ENCODE data around the gene SRP72. TPM values are rescaled to one million over a fixed set of nuclear protein-coding genes. Genes with fewer than 3 reads are reported as not detected.

Gene SRP72
- total RNA-seq, 4 donors from 2014 or later, result 40.9 to 59.9 (median 46.4) TPM

DNA sequence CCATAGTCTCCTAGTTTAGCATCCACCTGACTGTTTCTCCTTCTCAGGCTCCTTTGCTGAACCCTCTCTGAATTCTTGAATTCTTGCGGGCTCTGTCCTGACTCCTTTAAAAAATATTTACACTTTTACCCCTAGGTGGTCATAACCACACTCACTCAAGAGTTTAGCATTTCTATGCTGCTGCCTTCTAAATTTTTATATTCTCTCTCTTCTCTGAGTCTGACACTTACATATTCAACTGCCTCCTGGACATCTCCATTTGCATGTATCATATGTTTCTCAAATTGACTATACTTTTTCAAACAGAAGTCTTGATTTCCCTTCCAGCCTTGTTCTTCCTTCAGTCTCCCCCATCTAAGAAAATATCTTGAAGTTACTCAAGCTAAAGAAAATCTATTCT lies 69.7 kb downstream of the SRP72 start:
- intact Hi-C loops (cut with DNase I; ENCODE audit: low total_unique reads), result no loop called here
- no peak for TF ChIP-seq POLR2A (IDR thresholded peaks at IDR 0.05)
- TF ChIP-seq, protein P1, sequence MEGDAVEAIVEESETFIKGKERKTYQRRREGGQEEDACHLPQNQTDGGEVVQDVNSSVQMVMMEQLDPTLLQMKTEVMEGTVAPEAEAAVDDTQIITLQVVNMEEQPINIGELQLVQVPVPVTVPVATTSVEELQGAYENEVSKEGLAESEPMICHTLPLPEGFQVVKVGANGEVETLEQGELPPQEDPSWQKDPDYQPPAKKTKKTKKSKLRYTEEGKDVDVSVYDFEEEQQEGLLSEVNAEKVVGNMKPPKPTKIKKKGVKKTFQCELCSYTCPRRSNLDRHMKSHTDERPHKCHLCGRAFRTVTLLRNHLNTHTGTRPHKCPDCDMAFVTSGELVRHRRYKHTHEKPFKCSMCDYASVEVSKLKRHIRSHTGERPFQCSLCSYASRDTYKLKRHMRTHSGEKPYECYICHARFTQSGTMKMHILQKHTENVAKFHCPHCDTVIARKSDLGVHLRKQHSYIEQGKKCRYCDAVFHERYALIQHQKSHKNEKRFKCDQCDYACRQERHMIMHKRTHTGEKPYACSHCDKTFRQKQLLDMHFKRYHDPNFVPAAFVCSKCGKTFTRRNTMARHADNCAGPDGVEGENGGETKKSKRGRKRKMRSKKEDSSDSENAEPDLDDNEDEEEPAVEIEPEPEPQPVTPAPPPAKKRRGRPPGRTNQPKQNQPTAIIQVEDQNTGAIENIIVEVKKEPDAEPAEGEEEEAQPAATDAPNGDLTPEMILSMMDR (IDR thresholded peaks at IDR 0.05), result no peak
- no peak for DNase-seq (ENCODE audit: low spot score in 2 of 2)
- no peak overlapping the region for H3K4me3 ChIP-seq (ENCODE audit: low read depth, poor library complexity, severe bottlenecking)
- WGBS, 2 donors, result 94 to 100% methylated on average over 1 of the region's 1 CpG

DNA sequence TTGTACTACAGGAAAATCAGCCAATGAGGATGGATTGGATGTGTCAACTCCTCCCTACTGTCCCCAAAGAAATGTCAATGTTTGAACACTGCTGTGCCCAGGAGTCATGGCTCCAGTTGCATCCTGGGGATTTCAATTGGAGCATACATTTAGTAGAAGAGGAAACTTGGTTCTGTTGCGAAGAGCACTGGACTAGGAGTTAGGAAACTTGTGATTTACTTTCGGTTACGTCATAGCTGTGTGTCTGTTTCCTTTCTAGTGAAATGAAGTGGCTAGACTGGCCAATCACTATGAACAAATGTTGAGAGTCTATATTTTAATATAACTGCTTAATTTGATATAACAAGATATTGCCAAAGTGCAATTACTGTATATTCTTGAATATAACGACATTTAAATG lies 73.4 kb downstream of the SRP72 start:
- 94 to 95% methylated on average over 4 of the region's 4 CpGs for WGBS, 2 donors
- DNase-seq (ENCODE audit: low spot score in 2 of 2), result no peak
- intact Hi-C loops (cut with DNase I; ENCODE audit: low total_unique reads), result no loop called here
- TF ChIP-seq POLR2A (IDR thresholded peaks at IDR 0.05), result no peak
- H3K4me3 ChIP-seq (ENCODE audit: low read depth, poor library complexity, severe bottlenecking), result no peak overlapping the region

DNA sequence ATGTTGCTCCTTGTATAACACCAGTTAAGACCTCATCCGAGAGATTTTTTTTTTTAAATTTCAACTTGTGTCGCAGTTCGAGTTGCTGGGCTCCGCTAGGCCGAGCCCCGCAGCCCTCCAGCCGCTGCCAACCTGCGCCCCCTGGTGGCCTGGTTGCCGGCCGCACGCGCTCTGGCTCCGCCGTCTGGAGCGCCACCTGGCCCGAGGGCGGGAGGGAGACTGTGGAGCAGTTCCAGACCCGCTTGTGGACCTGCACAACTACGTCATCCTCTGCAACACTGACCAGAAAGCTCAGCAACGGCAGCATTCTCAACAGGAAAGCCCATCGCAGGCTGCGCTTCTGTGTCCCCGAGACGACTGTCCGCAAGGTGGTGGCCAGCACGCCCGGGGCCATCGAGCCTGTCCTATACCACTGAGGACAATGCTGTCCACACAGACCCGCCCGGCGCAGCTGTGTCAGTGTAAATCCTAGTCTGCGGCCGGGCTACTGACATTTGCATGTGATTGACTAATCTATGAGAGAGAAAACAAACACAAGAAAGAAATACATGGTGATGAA lies 77.2 kb downstream of the SRP72 start:
- intact Hi-C loops (cut with DNase I; ENCODE audit: low total_unique reads), result no loop called here
- peak; percentile 48 to 96 for DNase-seq (ENCODE audit: low spot score in 2 of 2)
- WGBS, 2 donors, result 2 to 3% methylated on average over 33 of the region's 33 CpGs
- TF ChIP-seq, protein P1 (IDR thresholded peaks at IDR 0.05), result peak in 1 of 3 donors; percentile 63
- TF ChIP-seq POLR2A (IDR thresholded peaks at IDR 0.05), result no peak
- H3K4me3 ChIP-seq (ENCODE audit: low read depth, poor library complexity, severe bottlenecking), result no peak overlapping the region

DNA sequence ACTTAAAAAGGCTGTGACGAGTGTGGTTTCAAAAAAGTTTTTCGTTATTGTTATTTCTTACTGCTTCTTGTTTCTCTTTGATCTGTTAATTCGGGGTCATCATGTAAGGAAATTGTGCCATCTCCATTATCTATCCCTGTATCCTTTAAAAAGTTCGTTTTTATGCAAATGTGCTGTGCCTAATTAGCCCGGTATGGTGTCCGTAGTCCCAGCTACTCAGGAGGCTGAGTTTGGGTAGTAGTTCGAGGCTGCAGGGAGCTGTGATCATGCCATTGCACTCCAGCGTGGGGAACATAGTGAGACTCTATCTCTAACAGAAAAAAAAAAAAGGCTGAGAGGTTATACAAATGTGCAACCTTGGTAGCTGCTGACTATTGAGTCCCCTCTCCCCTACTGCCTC lies 83.2 kb downstream of the SRP72 start:
- WGBS, 2 donors, result 73 to 79% methylated on average over 8 of the region's 8 CpGs
- TF ChIP-seq, protein P1 (IDR thresholded peaks at IDR 0.05), result no peak
- no peak for TF ChIP-seq POLR2A (IDR thresholded peaks at IDR 0.05)
- H3K4me3 ChIP-seq (ENCODE audit: low read depth, poor library complexity, severe bottlenecking), result no peak overlapping the region
- no peak for DNase-seq (ENCODE audit: low spot score in 2 of 2)
- intact Hi-C loops (cut with DNase I; ENCODE audit: low total_unique reads), result no loop called here

DNA sequence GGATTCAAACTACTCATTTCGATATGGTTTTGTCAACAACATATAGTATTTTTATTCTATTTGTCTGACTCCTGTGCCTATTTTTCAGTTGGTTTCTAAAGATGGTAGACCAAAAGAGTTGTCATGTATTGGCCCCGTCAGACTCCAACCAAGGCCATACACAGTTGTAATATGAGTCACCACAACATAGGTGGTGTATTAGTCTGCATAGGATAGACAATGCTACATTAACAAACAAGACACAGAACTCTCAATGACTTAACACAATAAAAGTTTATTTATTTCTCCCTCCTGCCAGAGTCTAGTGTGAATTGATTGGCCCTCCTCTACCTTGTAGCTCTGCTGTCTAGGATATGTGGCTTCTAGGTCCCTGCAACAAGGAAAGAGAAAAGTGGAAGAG lies 84.1 kb downstream of the SRP72 start:
- no peak for DNase-seq (ENCODE audit: low spot score in 2 of 2)
- TF ChIP-seq, protein P1 (IDR thresholded peaks at IDR 0.05), result no peak
- H3K4me3 ChIP-seq (ENCODE audit: low read depth, poor library complexity, severe bottlenecking), result no peak overlapping the region
- intact Hi-C loops (cut with DNase I; ENCODE audit: low total_unique reads), result no loop called here
- 79 to 92% methylated on average over 2 of the region's 2 CpGs for WGBS, 2 donors

DNA sequence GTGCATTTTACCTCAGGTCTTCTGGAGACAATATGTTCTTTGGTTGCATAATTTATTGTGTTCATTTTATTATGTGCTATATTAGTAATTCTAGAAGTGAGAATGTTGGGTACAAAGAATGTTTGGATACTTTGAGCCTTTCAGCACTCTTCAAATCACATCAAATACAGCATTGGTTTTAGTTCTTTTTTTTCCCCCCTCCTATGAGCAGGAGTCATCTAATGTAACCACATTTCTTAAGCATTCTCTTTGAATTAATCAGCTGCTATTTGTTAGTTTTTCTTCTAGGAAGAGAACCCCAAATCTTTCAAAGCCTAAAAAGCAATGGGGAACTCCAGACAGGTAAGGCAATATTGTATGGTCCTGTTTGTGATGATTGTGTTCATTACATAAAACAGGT lies 84.9 kb downstream of the SRP72 start:
- no peak for TF ChIP-seq POLR2A (IDR thresholded peaks at IDR 0.05)
- TF ChIP-seq, protein P1 (IDR thresholded peaks at IDR 0.05), result no peak
- intact Hi-C loops (cut with DNase I; ENCODE audit: low total_unique reads), result no loop called here
- no peak overlapping the region for H3K4me3 ChIP-seq (ENCODE audit: low read depth, poor library complexity, severe bottlenecking)
- DNase-seq (ENCODE audit: low spot score in 2 of 2), result no peak

Other genes with a start within 250 kb of the SRP72 start
- 10 to 100 TPM in 1 of 4 donors, 1 to 10 TPM in 3; 8.1 to 10.5 (median 9.0) TPM for gene AASDH, start 80.1 kb upstream of the SRP72 start, total RNA-seq
- 1 to 10 TPM; 4.0 to 6.0 (median 4.8) TPM for gene PPAT, start 32.0 kb upstream of the SRP72 start, total RNA-seq
- 10 to 100 TPM; 32.4 to 62.8 (median 34.3) TPM for gene PAICS, start 31.4 kb upstream of the SRP72 start, total RNA-seq
- gene ARL9, start 38.2 kb downstream of the SRP72 start, total RNA-seq, result under 1 TPM; 0.17 to 0.76 (median 0.49) TPM
- 1,000 to 10,000 TPM; 1,330 to 2,611 (median 2,071) TPM for gene HOPX, start 213.7 kb downstream of the SRP72 start, total RNA-seq

Data from lower leg skin (tissue), 4 donors.